Ascending aorta (tissue), 2 donors: ENCODE data around the gene TTLL13. TPM values are rescaled to one million over a fixed set of nuclear protein-coding genes. Genes with fewer than 3 reads are reported as not detected.

ENCODE experiments used
- DNase-seq, 2 donors: peaks; one replicate each; pipeline ENCODE4 v3.0.0-alpha.2; 2019; ENCODE audit warnings: low spot score in 2 of 2
- H3K27ac ChIP-seq, 2 donors: fragments of 200-600 bp; sonication (generic); one replicate each; pipeline ENCODE4 v1.5.1; 2016 to 2017; ENCODE audit warnings: mild to moderate bottlenecking in 1 of 2
- H3K27me3 ChIP-seq: fragments of 200-600 bp; sonication (generic); one replicate; pipeline ENCODE4 v1.5.1; 2017
- H3K36me3 ChIP-seq, 2 donors: fragments of 200-600 bp; sonication (generic); one replicate each; pipeline ENCODE4 v1.5.1; 2016
- H3K4me1 ChIP-seq, 2 donors: fragments of 200-600 bp; sonication (generic); one replicate each; pipeline ENCODE4 v1.5.1; 2016 to 2017; ENCODE audit warnings: mild to moderate bottlenecking in 1 of 2
- H3K4me3 ChIP-seq, 2 donors: fragments of 200-600 bp; sonication (generic); one replicate each; pipeline ENCODE4 v1.5.1; 2016 to 2017; ENCODE audit warnings: mild to moderate bottlenecking in 1 of 2
- H3K9me3 ChIP-seq, 2 donors: fragments of 200-600 bp; sonication (generic); one replicate each; pipeline ENCODE4 v1.5.1; 2016
- intact Hi-C: fragments of 100-400 bp; cut with DNase I; formaldehyde crosslinking; loops from one replicate; pipeline ENCODE4 v1.15.1; 2023
- total RNA-seq: library from RNA; depleted of rRNA; stranded (reverse); fragments of >200 nt; gene quantifications from one replicate; pipeline ENCODE4 v1.1.0, GENCODE V29; 2016
- TF ChIP-seq, protein P1 (sequence below), 3 experiments: fragments of 200-600 bp in 2 of 3; fragments of 450-650 bp in 1 of 3; sonication (generic) in 2 of 3; IDR thresholded peaks; one replicate each; pipeline ENCODE4 v1.5.1; 2016 to 2019; ENCODE audit warnings: antibody characterized with exemption in 3 of 3, mild to moderate bottlenecking in 1 of 3, moderate library complexity in 1 of 3

Gene TTLL13
- total RNA-seq, 1 donor from 2014 or later = not detected

DNA sequence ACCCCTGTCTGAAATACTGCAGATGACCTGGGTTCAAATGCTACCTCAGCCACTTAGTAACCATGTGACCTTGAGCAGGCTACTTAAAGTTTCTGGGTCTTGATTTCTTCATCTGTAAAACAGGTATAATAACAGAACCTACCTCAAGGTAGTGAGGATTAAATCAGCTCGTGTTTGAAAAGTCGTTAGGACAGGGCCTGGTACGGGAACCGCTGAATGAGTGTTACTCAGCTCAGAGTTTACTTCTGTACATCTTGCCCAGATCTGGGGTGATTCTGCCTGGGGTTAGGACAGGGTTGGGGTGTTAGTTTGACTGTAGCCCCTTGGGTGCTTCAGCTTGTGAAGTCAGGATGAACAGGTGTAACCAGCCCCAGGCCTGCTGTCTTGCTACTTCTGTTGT is 46.4 kb upstream of the TTLL13 start:
- no peak overlapping the region for H3K4me3 ChIP-seq
- H3K4me1 ChIP-seq = peaks cover 8 to 12% of the 10 kb centered on the region in 2 donors
- H3K36me3 ChIP-seq = no peaks in the 10 kb centered on the region
- intact Hi-C loops = no loop called here
- no peak for DNase-seq
- H3K27ac ChIP-seq = no peak overlapping the region
- H3K27me3 ChIP-seq = no peaks in the 10 kb centered on the region
- TF ChIP-seq, protein P1, sequence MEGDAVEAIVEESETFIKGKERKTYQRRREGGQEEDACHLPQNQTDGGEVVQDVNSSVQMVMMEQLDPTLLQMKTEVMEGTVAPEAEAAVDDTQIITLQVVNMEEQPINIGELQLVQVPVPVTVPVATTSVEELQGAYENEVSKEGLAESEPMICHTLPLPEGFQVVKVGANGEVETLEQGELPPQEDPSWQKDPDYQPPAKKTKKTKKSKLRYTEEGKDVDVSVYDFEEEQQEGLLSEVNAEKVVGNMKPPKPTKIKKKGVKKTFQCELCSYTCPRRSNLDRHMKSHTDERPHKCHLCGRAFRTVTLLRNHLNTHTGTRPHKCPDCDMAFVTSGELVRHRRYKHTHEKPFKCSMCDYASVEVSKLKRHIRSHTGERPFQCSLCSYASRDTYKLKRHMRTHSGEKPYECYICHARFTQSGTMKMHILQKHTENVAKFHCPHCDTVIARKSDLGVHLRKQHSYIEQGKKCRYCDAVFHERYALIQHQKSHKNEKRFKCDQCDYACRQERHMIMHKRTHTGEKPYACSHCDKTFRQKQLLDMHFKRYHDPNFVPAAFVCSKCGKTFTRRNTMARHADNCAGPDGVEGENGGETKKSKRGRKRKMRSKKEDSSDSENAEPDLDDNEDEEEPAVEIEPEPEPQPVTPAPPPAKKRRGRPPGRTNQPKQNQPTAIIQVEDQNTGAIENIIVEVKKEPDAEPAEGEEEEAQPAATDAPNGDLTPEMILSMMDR (IDR thresholded peaks at IDR 0.05) = no peak
- H3K9me3 ChIP-seq = no peaks in the 10 kb centered on the region

DNA sequence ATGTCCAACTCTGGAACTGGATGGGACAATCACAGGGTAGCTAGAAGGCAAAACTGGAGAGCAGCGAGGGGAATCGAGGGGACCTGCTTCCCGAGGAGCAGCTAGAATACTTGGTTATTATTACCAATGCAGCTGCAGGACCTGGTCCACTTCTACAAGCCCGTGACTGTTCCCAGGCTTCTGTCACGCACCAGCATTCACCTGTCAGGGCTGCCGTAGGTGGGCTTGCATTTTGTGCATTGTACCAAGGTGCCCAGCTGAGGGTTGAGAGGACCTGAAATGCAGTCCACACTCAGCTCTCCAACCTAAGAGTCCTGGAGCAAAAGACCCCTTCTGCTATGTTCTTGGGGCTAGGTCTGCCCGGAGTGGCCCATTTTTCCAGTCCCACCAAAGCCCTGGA is 45.9 kb upstream of the TTLL13 start:
- no peak overlapping the region for H3K27ac ChIP-seq
- DNase-seq = no peak
- H3K36me3 ChIP-seq = no peaks in the 10 kb centered on the region
- H3K4me3 ChIP-seq = no peak overlapping the region
- H3K9me3 ChIP-seq = no peaks in the 10 kb centered on the region
- intact Hi-C loops = no loop called here
- no peaks in the 10 kb centered on the region for H3K27me3 ChIP-seq
- peaks cover 8 to 12% of the 10 kb centered on the region in 2 donors for H3K4me1 ChIP-seq
- TF ChIP-seq, protein P1 (IDR thresholded peaks at IDR 0.05) = no peak

DNA sequence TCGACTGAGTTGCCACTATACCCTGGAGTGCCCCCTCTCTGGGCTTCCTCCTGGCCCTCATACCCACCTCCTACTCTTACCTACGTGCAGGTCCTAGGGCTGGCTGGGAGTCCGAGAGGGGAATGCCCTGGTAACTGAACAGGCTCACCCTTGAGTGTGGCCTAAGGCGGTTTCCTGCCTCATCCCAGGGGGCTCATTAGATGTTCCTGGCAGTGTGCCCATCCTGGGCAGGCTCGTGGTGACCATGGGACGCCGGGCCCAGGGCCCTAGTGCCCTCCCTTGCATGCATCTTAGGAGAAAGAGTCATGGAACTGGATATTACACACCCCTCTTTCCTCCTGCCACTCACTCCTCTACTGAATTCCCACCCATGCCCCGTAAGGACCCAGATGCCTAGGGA is 45.4 kb upstream of the TTLL13 start:
- intact Hi-C loops = no loop called here
- no peaks in the 10 kb centered on the region for H3K9me3 ChIP-seq
- DNase-seq = no peak
- H3K4me1 ChIP-seq = peaks cover 8 to 12% of the 10 kb centered on the region in 2 donors
- H3K27ac ChIP-seq = no peak overlapping the region
- no peaks in the 10 kb centered on the region for H3K27me3 ChIP-seq
- TF ChIP-seq, protein P1 (IDR thresholded peaks at IDR 0.05) = no peak
- no peak overlapping the region for H3K4me3 ChIP-seq
- no peaks in the 10 kb centered on the region for H3K36me3 ChIP-seq

DNA sequence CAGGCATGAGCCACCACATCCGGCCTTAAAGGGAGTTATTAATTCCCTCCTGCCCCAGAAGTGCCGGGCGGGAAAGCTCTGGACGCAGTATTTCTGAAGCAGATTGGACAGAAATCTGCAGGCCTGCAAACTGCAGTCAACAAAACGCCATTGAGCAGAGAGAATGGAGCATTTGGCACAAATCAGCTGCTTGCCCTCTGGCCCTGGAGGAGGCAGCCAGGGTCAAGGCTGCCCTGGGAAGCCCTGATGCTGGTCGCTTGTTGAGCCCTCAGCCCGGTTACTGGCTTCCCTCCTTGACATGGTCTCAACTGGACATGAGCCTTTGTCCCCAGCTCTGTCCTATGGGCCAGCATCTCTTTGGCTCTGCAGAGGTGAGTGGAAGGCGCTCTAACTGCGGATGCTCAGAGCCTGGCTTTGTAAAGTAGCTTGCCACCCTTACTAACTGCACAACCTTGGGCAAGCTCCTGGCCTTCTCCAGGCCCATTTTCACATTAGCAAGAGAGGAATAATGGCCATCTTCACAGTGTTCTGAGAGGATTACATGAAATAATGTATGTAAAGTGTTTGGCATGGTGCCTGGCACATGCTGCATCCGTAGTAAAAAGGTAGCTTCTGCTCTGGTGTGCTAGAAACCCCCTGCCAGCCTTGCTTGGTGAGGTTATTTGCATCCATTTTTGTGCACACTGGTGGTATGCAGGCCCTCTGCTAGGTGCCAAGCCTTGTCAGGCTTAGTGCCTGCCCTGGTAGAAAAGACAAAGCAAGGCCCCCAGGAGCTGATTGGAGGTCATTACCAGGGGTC is 44.1 kb upstream of the TTLL13 start:
- no peak for DNase-seq
- H3K9me3 ChIP-seq = no peaks in the 10 kb centered on the region
- H3K27ac ChIP-seq = no peak overlapping the region
- H3K4me3 ChIP-seq = no peak overlapping the region
- TF ChIP-seq, protein P1 (IDR thresholded peaks at IDR 0.05) = no peak
- no peaks in the 10 kb centered on the region for H3K27me3 ChIP-seq
- no peaks in the 10 kb centered on the region for H3K36me3 ChIP-seq
- peaks cover 8 to 12% of the 10 kb centered on the region in 2 donors for H3K4me1 ChIP-seq
- intact Hi-C loops = no loop called here

GRCh38 chr15:90205886-90206285 is 43.5 kb upstream of the TTLL13 start:
- no peaks in the 10 kb centered on the region for H3K36me3 ChIP-seq
- TF ChIP-seq, protein P1 (IDR thresholded peaks at IDR 0.05) = no peak
- intact Hi-C loops = no loop called here
- H3K4me1 ChIP-seq = peaks cover 8 to 10% of the 10 kb centered on the region in 2 donors
- no peaks in the 10 kb centered on the region for H3K9me3 ChIP-seq
- H3K27me3 ChIP-seq = no peaks in the 10 kb centered on the region
- H3K4me3 ChIP-seq = no peak overlapping the region
- H3K27ac ChIP-seq = no peak overlapping the region
- no peak for DNase-seq
